Breast epithelium (tissue), 4 donors: Measurements from ENCODE around the gene ATL3. TPM values are rescaled to one million over a fixed set of nuclear protein-coding genes. Genes with fewer than 3 reads are reported as not detected.

ENCODE experiments used
- DNase-seq, 2 donors: peaks; one replicate each; pipeline ENCODE4 v3.0.0-alpha.2; 2019; ENCODE audit warnings: low spot score in 2 of 2
- H3K27ac ChIP-seq, 2 donors: fragments of 200-600 bp; sonication (generic) in 1 of 2; one replicate each; pipeline ENCODE4 v1.5.1; 2016 to 2019; ENCODE audit warnings: mild to moderate bottlenecking in 1 of 2
- H3K27me3 ChIP-seq, 2 donors: fragments of 200-600 bp; sonication (generic) in 1 of 2; one replicate each; pipeline versions ENCODE4 v1.5.1 to v1.6.0; 2017 to 2019; ENCODE audit warnings: control low read depth in 1 of 2, mild to moderate bottlenecking in 1 of 2
- H3K36me3 ChIP-seq: fragments of 200-600 bp; one replicate; pipeline ENCODE4 v1.5.1; 2019
- H3K4me1 ChIP-seq, 2 donors: fragments of 200-600 bp; sonication (generic); one replicate each; pipeline ENCODE4 v1.5.1; 2016 to 2019; ENCODE audit warnings: control low read depth in 1 of 2
- H3K4me3 ChIP-seq, 3 donors: fragments of 200-600 bp; sonication (generic); 1 replicate in 2 of 3; 2 replicates in 1 of 3; pipeline ENCODE4 v1.5.1; 2016 to 2019; ENCODE audit warnings: mild to moderate bottlenecking in 3 of 3, moderate library complexity in 2 of 3
- H3K9me3 ChIP-seq, 2 donors: fragments of 200-600 bp; sonication (generic) in 1 of 2; one replicate each; pipeline ENCODE4 v1.5.1; 2016 to 2019; ENCODE audit warnings: control low read depth in 1 of 2
- POLR2A ChIP-seq: fragments of 450-650 bp; IDR thresholded peaks from one replicate; pipeline ENCODE4 v1.6.1; 2016; ENCODE audit warnings: antibody characterized with exemption, mild to moderate bottlenecking, moderate library complexity
- POLR2AphosphoS5 ChIP-seq, 3 donors: sonication (generic); formaldehyde crosslinking; IDR thresholded peaks; one replicate each; pipeline ENCODE4 v1.6.1; 2017; ENCODE audit warnings: antibody characterized with exemption in 3 of 3
- intact Hi-C: fragments of 100-400 bp; cut with DNase I; formaldehyde crosslinking; loops from one replicate; pipeline ENCODE4 v1.15.1; 2023; ENCODE audit warnings: low total_unique reads
- total RNA-seq, 3 donors: library from RNA; depleted of rRNA; stranded (reverse); fragments of >200 nt; gene quantifications; one replicate each; pipeline ENCODE4 v1.1.0, GENCODE V29; 2016
- TF ChIP-seq, protein P1 (sequence below), 3 donors: fragments of 450-650 bp; IDR thresholded peaks; one replicate each; pipeline ENCODE4 v1.5.1; 2016 to 2017; ENCODE audit warnings: antibody characterized with exemption in 3 of 3, mild to moderate bottlenecking in 3 of 3, moderate library complexity in 3 of 3

Gene ATL3
- total RNA-seq, 3 donors from 2014 or later: 75.2 to 165 (median 77.3) TPM

DNA sequence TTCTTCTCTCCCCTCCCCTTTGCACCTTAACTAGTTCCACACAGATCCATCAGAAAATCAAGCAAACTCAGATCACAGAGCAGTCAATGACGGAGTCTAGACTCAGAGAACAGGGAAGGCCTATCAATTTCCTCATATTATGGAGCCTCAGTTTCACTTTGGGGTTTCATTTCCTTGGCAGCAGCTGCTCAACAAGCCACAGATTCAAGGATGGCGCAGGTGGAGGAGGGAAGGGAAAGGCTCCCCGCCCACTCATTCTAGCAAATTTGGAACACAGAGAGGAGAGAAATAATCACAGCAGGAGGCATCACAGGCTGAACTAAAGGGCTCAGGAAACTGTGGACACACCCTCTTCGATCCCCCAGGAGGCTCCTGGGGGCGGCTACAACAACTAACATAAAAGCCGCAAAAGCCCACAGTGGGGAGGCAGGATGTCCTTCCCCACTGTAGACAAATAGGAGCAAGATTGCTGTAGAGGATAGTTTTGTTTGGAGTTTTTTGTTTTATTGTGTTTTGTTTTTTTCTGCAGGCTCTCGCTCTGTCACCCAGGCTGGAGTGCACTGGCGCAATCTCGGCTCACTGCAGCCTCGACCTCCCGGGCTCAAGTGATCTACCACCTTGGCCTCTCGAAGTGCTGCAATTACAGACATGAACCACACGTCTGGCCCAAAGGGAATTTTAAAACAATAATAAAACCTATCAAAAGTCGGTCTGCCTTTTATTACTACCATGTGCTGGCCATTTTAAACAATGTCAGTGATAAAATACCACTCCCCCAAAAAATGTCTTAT, 60.4 kb downstream of the ATL3 start:
- Histone ChIP-seq H3K36me3 (no peaks in the 10 kb centered on the region), H3K4me1 (peaks cover 14 to 19% of the 10 kb centered on the region in 2 donors), H3K27ac (peak overlapping the region; percentile 92 to 93), H3K9me3 (no peaks in the 10 kb centered on the region), H3K27me3 (no peaks in the 10 kb centered on the region), H3K4me3 (peak overlapping the region; percentile 2 to 84 (median 74))
- intact Hi-C loops: no loop called here
- TF ChIP-seq, protein P1, sequence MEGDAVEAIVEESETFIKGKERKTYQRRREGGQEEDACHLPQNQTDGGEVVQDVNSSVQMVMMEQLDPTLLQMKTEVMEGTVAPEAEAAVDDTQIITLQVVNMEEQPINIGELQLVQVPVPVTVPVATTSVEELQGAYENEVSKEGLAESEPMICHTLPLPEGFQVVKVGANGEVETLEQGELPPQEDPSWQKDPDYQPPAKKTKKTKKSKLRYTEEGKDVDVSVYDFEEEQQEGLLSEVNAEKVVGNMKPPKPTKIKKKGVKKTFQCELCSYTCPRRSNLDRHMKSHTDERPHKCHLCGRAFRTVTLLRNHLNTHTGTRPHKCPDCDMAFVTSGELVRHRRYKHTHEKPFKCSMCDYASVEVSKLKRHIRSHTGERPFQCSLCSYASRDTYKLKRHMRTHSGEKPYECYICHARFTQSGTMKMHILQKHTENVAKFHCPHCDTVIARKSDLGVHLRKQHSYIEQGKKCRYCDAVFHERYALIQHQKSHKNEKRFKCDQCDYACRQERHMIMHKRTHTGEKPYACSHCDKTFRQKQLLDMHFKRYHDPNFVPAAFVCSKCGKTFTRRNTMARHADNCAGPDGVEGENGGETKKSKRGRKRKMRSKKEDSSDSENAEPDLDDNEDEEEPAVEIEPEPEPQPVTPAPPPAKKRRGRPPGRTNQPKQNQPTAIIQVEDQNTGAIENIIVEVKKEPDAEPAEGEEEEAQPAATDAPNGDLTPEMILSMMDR (IDR thresholded peaks at IDR 0.05): peak in 2 of 3 donors; percentile 17 to 39
- no peak for TF ChIP-seq POLR2A
- no peak for DNase-seq

DNA sequence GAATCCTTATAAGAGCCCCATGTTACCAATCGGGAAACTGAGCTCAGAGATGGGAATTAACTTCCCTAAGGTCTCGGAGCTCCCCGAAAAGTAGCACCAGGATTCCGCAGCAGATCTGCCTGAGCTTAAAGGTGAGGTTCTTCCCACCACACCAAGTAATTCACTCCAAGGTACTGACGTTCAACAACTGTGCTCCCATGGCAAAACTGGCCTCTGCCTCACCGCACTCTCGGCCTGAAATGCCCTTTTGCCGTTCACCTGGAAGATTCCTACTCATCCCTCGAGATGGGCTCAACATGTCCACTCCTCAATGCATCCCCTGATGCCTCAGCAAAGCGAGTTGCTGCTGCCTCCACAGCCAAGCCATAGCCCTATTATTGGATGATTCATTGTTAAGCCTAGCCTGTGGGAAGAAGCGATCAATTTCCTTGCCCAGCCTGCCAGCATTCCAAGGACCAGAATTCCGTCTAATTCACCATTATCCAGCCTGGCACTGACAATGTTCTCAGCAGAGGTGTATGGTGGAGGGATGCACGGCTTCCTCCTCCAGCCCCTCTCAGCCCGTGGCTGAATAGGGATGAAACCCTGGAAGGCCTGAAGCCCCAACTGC, 61.1 kb downstream of the ATL3 start:
- Histone ChIP-seq H3K27ac (peak overlapping the region; percentile 92 to 93), H3K4me3 (peak overlapping the region in 2 of 3 donors; percentile 74 to 84), H3K36me3 (no peaks in the 10 kb centered on the region), H3K27me3 (no peaks in the 10 kb centered on the region), H3K9me3 (no peaks in the 10 kb centered on the region), H3K4me1 (peaks cover 14 to 19% of the 10 kb centered on the region in 2 donors)
- TF ChIP-seq POLR2A (no peak), POLR2AphosphoS5 (IDR thresholded peaks at IDR 0.05) (no peak)
- TF ChIP-seq, protein P1 (IDR thresholded peaks at IDR 0.05): no peak
- intact Hi-C loops: no loop called here
- no peak for DNase-seq

DNA sequence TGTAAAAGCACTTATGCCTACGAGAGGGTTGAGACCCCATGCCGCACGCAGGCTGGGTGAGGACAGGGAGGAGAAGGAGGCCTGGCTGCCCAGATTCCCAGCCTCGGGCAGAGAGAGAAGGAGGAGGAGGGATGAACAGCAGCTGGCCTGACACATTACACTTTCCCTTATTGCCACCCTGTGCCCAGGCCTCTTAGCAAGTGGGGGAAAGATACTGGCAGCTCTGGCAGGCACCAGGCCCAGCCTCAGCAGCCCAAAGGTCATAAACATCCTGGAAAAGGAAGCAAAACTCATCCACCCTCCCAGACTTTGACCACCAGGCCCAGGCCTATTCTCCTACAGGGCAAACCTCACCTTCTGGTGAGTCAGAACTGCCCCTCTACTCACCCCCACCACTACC, 61.6 kb downstream of the ATL3 start:
- no peaks in the 10 kb centered on the region for H3K36me3 ChIP-seq
- peaks cover 14 to 19% of the 10 kb centered on the region in 2 donors for H3K4me1 ChIP-seq
- intact Hi-C loops: no loop called here
- peak overlapping the region; percentile 92 to 93 for H3K27ac ChIP-seq
- peak overlapping the region in 2 of 3 donors; percentile 20 to 84 for H3K4me3 ChIP-seq
- peak in 1 of 2 donors; percentile 52 for DNase-seq
- no peaks in the 10 kb centered on the region for H3K27me3 ChIP-seq
- H3K9me3 ChIP-seq: no peaks in the 10 kb centered on the region
- TF ChIP-seq, protein P1 (IDR thresholded peaks at IDR 0.05): no peak
- TF ChIP-seq POLR2A (no peak), POLR2AphosphoS5 (IDR thresholded peaks at IDR 0.05) (no peak)

DNA sequence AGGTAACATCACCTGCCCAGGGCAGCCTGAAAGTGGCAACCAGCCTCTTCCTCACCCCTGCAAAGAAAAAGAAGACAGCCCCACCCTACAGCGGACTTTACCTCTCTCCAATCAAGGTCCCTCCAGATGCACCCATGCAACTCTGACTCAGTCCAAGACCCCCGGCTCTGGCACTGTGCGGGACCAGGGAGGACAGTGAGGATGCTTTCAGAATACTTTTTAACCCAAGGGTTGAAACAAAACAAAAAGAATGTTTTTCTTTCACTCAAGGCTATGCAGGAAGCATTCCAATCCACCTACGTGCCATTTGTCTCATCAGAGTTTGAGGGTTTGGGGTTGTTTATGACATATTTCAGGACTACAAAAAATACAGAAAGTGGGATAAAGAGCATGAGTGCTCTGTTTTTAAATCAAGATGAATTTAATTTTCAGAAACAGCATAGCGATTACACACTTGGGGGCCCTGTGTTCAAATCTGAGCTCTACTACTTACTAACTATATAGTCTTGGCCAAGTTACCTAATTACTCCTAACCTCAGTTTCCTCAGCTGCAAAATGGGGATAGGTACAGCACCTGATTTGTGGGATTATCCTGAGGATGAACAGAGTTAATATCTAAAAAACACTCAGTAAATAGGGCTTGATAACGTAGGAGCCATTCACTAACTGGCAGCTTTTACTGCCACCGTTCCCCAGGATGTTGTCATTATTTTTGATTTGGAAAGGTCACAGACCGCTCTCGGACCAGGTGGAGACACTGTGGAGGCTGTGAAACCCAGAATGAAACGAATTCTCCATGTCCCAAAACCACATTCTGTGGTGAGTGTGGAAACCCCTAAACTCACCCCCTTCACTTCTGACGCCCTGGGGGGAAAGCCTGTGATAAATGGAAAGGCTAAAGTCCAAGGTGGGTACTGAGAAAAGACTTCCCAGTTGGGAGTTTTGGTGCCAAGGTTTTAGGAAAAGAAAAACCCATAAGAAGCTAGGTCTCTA, 62.5 kb downstream of the ATL3 start:
- Histone ChIP-seq H3K27ac (peak overlapping the region; percentile 92 to 93), H3K36me3 (no peaks in the 10 kb centered on the region), H3K4me1 (peaks cover 14 to 19% of the 10 kb centered on the region in 2 donors), H3K4me3 (peak overlapping the region in 2 of 3 donors; percentile 20 to 84), H3K27me3 (no peaks in the 10 kb centered on the region), H3K9me3 (no peaks in the 10 kb centered on the region)
- intact Hi-C loops: no loop called here
- TF ChIP-seq, protein P1 (IDR thresholded peaks at IDR 0.05): no peak
- no peak for DNase-seq
